Lower lobe of right lung (tissue), 2 donors: ENCODE results near the gene CASZ1. TPM values are rescaled to one million over a fixed set of nuclear protein-coding genes. Genes with fewer than 3 reads are reported as not detected.

ENCODE experiments used
- ATAC-seq, 2 donors: fragments of 200-7000 bp; cut with Tn5 transposase; one replicate each; pipeline ENCODE4 v1.9.1; 2020 to 2022; ENCODE audit warnings: mild to moderate bottlenecking in 2 of 2, moderate library complexity in 2 of 2
- DNase-seq: peaks from one replicate; pipeline ENCODE4 v3.0.0-alpha.2; 2020
- H3K27ac ChIP-seq: fragments of 200-600 bp; one replicate; pipeline ENCODE4 v1.8.0; 2022
- H3K27me3 ChIP-seq: fragments of 200-600 bp; one replicate; pipeline ENCODE4 v1.8.0; 2022; ENCODE audit warnings: low read depth
- H3K36me3 ChIP-seq: fragments of 200-600 bp; one replicate; pipeline ENCODE4 v1.8.0; 2022; ENCODE audit warnings: mild to moderate bottlenecking
- H3K4me1 ChIP-seq: fragments of 200-600 bp; one replicate; pipeline ENCODE4 v1.8.0; 2022
- H3K4me3 ChIP-seq: fragments of 200-600 bp; one replicate; pipeline ENCODE4 v1.8.0; 2022; ENCODE audit warnings: mild to moderate bottlenecking
- H3K9me3 ChIP-seq: fragments of 200-600 bp; one replicate; pipeline ENCODE4 v1.8.0; 2022
- CTCF ChIP-seq: fragments of 200-600 bp; IDR thresholded peaks from one replicate; pipeline ENCODE4 v1.8.0; 2022; ENCODE audit warnings: antibody characterized with exemption, mild to moderate bottlenecking
- intact Hi-C: fragments of 100-400 bp; cut with DNase I; formaldehyde crosslinking; loops from one replicate; pipeline ENCODE4 v1.11.0; 2022
- total RNA-seq: library from RNA; stranded (reverse); fragmentation: NEBNext Ultra II Directional; extraction: Animal tissue kit (Norgen Biotek cat#: 25700); gene quantifications from one replicate; pipeline ENCODE4 v1.2.1, GENCODE V29; 2021
- donor health status: DM: no; HTN: yes; CAD: no; lungs with severe emphysema.

Gene CASZ1
- total RNA-seq, 1 donor from 2014 or later, result 47.5 TPM

GRCh38 chr1:10718083-10718415, 78.4 kb downstream of the CASZ1 start:
- ATAC-seq (no peak), DNase-seq (no peak)
- Histone ChIP-seq H3K4me3 (peak overlapping the region; percentile 7), H3K4me1 (peaks cover 40% of the 10 kb centered on the region), H3K36me3 (no peaks in the 10 kb centered on the region), H3K27ac (peak overlapping the region; percentile 61), H3K9me3 (no peaks in the 10 kb centered on the region), H3K27me3 (no peaks in the 10 kb centered on the region)
- TF ChIP-seq CTCF, result no peak
- intact Hi-C loops, result no loop called here

DNA sequence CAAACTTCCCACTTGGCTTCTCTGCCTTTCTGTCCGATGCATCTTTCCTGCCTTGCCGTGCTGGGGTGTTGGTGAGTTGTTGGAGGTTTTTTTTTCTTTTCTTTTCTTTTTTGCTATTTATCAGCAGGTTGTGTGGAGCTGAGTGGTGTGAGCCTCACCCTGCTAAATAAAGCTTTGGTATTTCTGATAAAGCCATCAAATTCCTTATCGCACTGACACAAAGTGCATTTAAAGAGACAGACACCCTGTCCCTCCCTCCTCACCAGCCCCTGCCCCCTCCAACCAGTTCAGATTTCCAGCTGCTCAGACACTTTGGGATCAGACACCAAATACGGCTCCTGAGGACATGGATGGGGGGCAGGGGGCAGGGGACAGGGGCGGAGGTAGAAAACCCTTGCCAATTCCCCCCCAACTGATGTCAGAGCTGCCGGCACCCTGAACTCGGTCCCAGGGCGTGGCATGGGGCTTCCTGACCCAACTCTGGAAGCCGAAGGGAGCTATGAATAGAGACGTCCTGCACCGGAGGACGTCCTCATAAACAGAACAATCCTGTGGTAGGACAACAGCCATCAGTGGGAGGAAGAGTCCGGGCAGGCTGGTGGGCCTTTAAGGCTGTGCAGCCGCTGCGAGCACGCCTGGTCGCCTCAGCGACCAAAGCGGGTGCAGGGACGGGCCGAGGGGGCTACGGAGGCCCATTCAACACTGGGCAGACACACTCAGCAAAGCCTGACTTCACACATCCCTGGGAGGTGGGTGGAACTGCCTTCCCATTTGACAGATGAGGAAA, 79.0 kb downstream of the CASZ1 start:
- Histone ChIP-seq H3K27ac (peak overlapping the region; percentile 61), H3K36me3 (no peaks in the 10 kb centered on the region), H3K4me1 (peaks cover 40% of the 10 kb centered on the region), H3K9me3 (no peaks in the 10 kb centered on the region), H3K4me3 (peak overlapping the region; percentile 7), H3K27me3 (no peaks in the 10 kb centered on the region)
- intact Hi-C loops, result no loop called here
- DNase-seq (no peak), ATAC-seq (no peak)
- TF ChIP-seq CTCF, result no peak

GRCh38 chr1:10716840-10717239, 79.6 kb downstream of the CASZ1 start:
- ATAC-seq (no peak), DNase-seq (no peak)
- Histone ChIP-seq H3K27ac (peak overlapping the region; percentile 61), H3K36me3 (no peaks in the 10 kb centered on the region), H3K4me3 (peak overlapping the region; percentile 7), H3K9me3 (no peaks in the 10 kb centered on the region), H3K4me1 (peaks cover 36% of the 10 kb centered on the region), H3K27me3 (no peaks in the 10 kb centered on the region)
- intact Hi-C loops, result no loop called here
- no peak for TF ChIP-seq CTCF

DNA sequence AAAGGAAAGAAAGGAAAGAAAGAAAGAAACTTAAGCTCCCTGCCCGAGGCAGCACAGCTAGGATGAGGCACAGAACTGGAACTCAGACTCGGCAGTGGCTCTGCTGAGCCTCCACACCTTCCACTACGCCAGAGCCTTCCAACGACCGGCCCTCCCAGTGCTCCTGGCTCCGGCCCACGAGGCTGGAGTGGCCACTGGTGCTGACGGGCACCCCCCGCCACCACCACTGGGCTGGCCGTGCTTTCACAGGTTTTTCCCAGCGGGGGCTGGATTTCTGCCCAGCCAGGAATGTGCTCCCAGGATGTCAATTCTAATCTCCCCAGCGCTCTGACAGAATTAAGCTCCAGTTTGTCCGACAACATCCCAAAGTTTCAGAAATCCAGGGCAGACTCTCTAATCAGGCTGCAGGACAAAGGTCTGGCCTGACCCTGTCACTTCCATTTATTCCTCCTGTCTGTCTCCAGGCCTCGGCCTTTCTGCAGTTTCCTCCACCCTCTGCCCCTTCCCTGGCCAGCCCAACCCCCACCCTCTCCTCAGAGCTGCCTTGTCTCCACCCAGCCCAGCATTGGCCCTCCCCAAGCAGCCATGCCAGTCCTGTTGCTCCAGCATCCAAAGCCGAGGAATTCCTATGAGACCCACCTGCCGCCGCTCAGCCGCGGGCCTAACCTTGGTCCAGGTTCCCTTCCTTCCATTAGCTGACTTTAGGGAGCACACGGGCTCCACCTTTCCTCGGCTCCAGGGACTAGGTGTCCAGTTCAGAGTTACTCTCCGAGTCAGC, 81.9 kb downstream of the CASZ1 start:
- Histone ChIP-seq H3K4me3 (no peak overlapping the region), H3K4me1 (peaks cover 54% of the 10 kb centered on the region), H3K27me3 (no peaks in the 10 kb centered on the region), H3K9me3 (no peaks in the 10 kb centered on the region), H3K36me3 (no peaks in the 10 kb centered on the region), H3K27ac (peak overlapping the region; percentile 46)
- DNase-seq (peak; percentile 79), ATAC-seq (peak; percentile 81 to 92)
- no peak for TF ChIP-seq CTCF
- intact Hi-C loops, result no loop called here

- Histone ChIP-seq H3K4me1 (peaks cover 60% of the 10 kb centered on the region), H3K27ac (no peak overlapping the region), H3K9me3 (no peaks in the 10 kb centered on the region), H3K4me3 (no peak overlapping the region), H3K27me3 (no peaks in the 10 kb centered on the region), H3K36me3 (no peaks in the 10 kb centered on the region)
- intact Hi-C loops, result no loop called here
- ATAC-seq (no peak), DNase-seq (no peak)
- TF ChIP-seq CTCF, result no peak
These were observed 82.8 kb downstream of the CASZ1 start for GRCh38 chr1:10713614-10714013.
